PC-3 (cell line): ENCODE results near the gene USP3.

Experiments
- EZH2 ChIP-seq: fragments of 300-600 bp; sonication (generic); IDR thresholded peaks from one replicate; pipeline ENCODE4 v1.6.1; 2017; ENCODE audit warnings: antibody characterized with exemption, mild to moderate bottlenecking, low read length; ENCODE audit not compliant: unreplicated experiment
- TF ChIP-seq, protein P1 (sequence below): fragments of 300-600 bp; sonication (generic); conservative IDR thresholded peaks from 2 replicates; pipeline ENCODE4 v1.5.1; 2017; ENCODE audit warnings: antibody characterized with exemption, low read depth, mild to moderate bottlenecking, low read length

DNA sequence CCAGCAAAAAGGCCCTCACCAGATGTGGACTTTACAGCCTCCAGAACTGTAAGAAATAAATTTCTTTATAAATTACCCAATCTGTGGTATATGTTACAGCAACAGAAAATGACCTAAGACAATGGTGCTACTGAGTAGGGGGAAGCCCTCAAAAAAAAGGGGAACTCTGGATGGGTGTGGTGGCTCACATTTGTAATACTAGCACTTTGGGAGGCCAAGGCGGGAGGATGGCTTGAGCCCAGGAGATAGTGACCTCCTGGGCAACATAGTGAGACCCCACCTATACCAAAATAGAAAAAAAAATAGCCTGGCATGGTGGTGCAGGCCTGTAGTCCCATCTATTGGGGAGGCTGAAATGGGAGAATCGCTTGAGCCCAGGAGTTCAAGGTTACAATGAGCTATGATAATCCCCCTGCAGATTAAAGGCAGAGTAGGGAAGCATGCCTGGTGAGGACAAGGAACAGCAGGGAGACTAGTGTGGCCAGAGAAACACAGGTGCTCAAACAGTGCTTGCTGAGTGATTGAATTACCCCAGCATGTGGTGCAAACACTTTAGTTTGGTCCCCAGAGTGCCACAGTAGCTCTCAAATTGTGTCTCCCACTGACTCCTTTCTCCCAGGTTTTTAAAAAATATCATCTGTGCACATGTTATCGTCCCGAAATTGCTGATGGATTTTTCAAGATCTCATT lies 13.9 kb upstream of the USP3 start:
- TF ChIP-seq EZH2, result no peak
- TF ChIP-seq, protein P1, sequence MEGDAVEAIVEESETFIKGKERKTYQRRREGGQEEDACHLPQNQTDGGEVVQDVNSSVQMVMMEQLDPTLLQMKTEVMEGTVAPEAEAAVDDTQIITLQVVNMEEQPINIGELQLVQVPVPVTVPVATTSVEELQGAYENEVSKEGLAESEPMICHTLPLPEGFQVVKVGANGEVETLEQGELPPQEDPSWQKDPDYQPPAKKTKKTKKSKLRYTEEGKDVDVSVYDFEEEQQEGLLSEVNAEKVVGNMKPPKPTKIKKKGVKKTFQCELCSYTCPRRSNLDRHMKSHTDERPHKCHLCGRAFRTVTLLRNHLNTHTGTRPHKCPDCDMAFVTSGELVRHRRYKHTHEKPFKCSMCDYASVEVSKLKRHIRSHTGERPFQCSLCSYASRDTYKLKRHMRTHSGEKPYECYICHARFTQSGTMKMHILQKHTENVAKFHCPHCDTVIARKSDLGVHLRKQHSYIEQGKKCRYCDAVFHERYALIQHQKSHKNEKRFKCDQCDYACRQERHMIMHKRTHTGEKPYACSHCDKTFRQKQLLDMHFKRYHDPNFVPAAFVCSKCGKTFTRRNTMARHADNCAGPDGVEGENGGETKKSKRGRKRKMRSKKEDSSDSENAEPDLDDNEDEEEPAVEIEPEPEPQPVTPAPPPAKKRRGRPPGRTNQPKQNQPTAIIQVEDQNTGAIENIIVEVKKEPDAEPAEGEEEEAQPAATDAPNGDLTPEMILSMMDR, result no peak
